ENCODE measurements around the gene FPR1.

- TF ChIP-seq CTCF (IDR thresholded peaks at IDR 0.05; ENCODE audit: low read length), result no peak
- TF ChIP-seq EZH2 (IDR thresholded peaks at IDR 0.05; ENCODE audit: borderline replicate concordance, low read length), result no peak
Measured at GRCh38 chr19:51722492-51722891, 29.2 kb downstream of the FPR1 start.
